ENCODE data around the gene TULP4. TPM values are rescaled to one million over a fixed set of nuclear protein-coding genes. Genes with fewer than 3 reads are reported as not detected.

Gene TULP4
- polyA plus RNA-seq, 1 donor (not counting 4 experiments of a cell fraction or from before 2014, with no cell fraction given), result 13.1 TPM

GRCh38 chr6:158548418-158549161, 236.3 kb downstream of the TULP4 start:
- Histone ChIP-seq H2AFZ (ENCODE audit: control insufficient read depth, low read length) (no peak overlapping the region), H3K4me1 (ENCODE audit: control insufficient read depth, extremely low read depth, insufficient read depth, low read length) (no peaks in the 10 kb centered on the region), H3K9me3 (ENCODE audit: control insufficient read depth, low read depth, low read length) (no peaks in the 10 kb centered on the region), H3K4me3 (ENCODE audit: control insufficient read depth in 2 of 3, extremely low read depth in 1 of 3, insufficient read depth in 2 of 3, low read depth in 1 of 3, low read length in 3 of 3) (no peak overlapping the region), H3K9me1 (ENCODE audit: control insufficient read depth, extremely low read depth, insufficient read depth, low read length) (no peaks in the 10 kb centered on the region), H3K36me3 (ENCODE audit: control insufficient read depth in 2 of 2, extremely low read depth in 1 of 2, insufficient read depth in 2 of 2, low read length in 2 of 2) (no peaks in the 10 kb centered on the region), H4K20me1 (ENCODE audit: control insufficient read depth, extremely low read depth, insufficient read depth, low read length) (no peaks in the 10 kb centered on the region), H3K79me2 (ENCODE audit: control insufficient read depth, insufficient read depth, low read length) (no peaks in the 10 kb centered on the region), H3K27me3 (ENCODE audit: control insufficient read depth, extremely low read depth, insufficient read depth, low read length) (peaks cover 17% of the 10 kb centered on the region), H3K27ac (ENCODE audit: control insufficient read depth, insufficient read depth, low read length) (no peak overlapping the region), H3K4me2 (ENCODE audit: control insufficient read depth, extremely low read depth, insufficient read depth, low read depth, low read length) (no peak overlapping the region), H3K9ac (ENCODE audit: control insufficient read depth, extremely low read depth, insufficient read depth, low read length) (no peak overlapping the region)
- no peak for TF ChIP-seq EZH2 (IDR thresholded peaks at IDR 0.05; ENCODE audit: low read length)
- TF ChIP-seq CTCF (optimal IDR thresholded peaks at IDR 0.05 in 1 of 3, IDR thresholded peaks at IDR 0.05 in 1 of 3, conservative IDR thresholded peaks at IDR 0.05 in 1 of 3; ENCODE audit: extremely low read depth in 1 of 3, insufficient read depth in 2 of 3, low read length in 3 of 3), result no peak
- DNase-seq (ENCODE audit: low read depth, low spot score), result no peak
- FAIRE-seq, result no peak
- dilution Hi-C loops (cut with MboI; ENCODE audit: extremely low pct_ligation_motif_present, low sequenced_read_pairs), result no loop called here

GRCh38 chr6:158552055-158552795, 240.0 kb downstream of the TULP4 start:
- no peaks in the 10 kb centered on the region for H3K79me2 ChIP-seq (ENCODE audit: control insufficient read depth, insufficient read depth, low read length)
- dilution Hi-C loops (cut with MboI; ENCODE audit: extremely low pct_ligation_motif_present, low sequenced_read_pairs), result no loop called here
- no peaks in the 10 kb centered on the region for H3K9me3 ChIP-seq (ENCODE audit: control insufficient read depth, low read depth, low read length)
- H3K4me2 ChIP-seq (ENCODE audit: control insufficient read depth, extremely low read depth, insufficient read depth, low read depth, low read length), result no peak overlapping the region
- no peaks in the 10 kb centered on the region for H3K27me3 ChIP-seq (ENCODE audit: control insufficient read depth, extremely low read depth, insufficient read depth, low read length)
- no peak for TF ChIP-seq EZH2 (IDR thresholded peaks at IDR 0.05; ENCODE audit: low read length)
- TF ChIP-seq CTCF (optimal IDR thresholded peaks at IDR 0.05 in 1 of 3, IDR thresholded peaks at IDR 0.05 in 1 of 3, conservative IDR thresholded peaks at IDR 0.05 in 1 of 3; ENCODE audit: extremely low read depth in 1 of 3, insufficient read depth in 2 of 3, low read length in 3 of 3), result no peak
- H3K4me1 ChIP-seq (ENCODE audit: control insufficient read depth, extremely low read depth, insufficient read depth, low read length), result no peaks in the 10 kb centered on the region
- no peaks in the 10 kb centered on the region for H3K36me3 ChIP-seq (ENCODE audit: control insufficient read depth in 2 of 2, extremely low read depth in 1 of 2, insufficient read depth in 2 of 2, low read length in 2 of 2)
- DNase-seq (ENCODE audit: low read depth, low spot score), result no peak
- FAIRE-seq, result no peak
- no peak overlapping the region for H3K9ac ChIP-seq (ENCODE audit: control insufficient read depth, extremely low read depth, insufficient read depth, low read length)
- no peak overlapping the region for H2AFZ ChIP-seq (ENCODE audit: control insufficient read depth, low read length)
- no peaks in the 10 kb centered on the region for H4K20me1 ChIP-seq (ENCODE audit: control insufficient read depth, extremely low read depth, insufficient read depth, low read length)
- no peak overlapping the region for H3K4me3 ChIP-seq (ENCODE audit: control insufficient read depth in 2 of 3, extremely low read depth in 1 of 3, insufficient read depth in 2 of 3, low read depth in 1 of 3, low read length in 3 of 3)
- H3K27ac ChIP-seq (ENCODE audit: control insufficient read depth, insufficient read depth, low read length), result no peak overlapping the region
- no peaks in the 10 kb centered on the region for H3K9me1 ChIP-seq (ENCODE audit: control insufficient read depth, extremely low read depth, insufficient read depth, low read length)

All from keratinocyte (primary cell).